Measurements from ENCODE around the gene WDR38. TPM values are rescaled to one million over a fixed set of nuclear protein-coding genes. Genes with fewer than 3 reads are reported as not detected.
A peak's percentile ranks its signal among the peaks of the same experiment; 100 is the strongest.

Gene WDR38, protein sequence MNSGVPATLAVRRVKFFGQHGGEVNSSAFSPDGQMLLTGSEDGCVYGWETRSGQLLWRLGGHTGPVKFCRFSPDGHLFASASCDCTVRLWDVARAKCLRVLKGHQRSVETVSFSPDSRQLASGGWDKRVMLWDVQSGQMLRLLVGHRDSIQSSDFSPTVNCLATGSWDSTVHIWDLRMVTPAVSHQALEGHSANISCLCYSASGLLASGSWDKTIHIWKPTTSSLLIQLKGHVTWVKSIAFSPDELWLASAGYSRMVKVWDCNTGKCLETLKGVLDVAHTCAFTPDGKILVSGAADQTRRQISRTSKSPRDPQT
- total RNA-seq, result not detected
- long read RNA-seq, result 0 reads

- ATAC-seq (peak; percentile 86 to 95 (median 89)), DNase-seq (peak; percentile 74 to 81 (median 80))
- WGBS (ENCODE audit: insufficient coverage, low coverage, low lambda C conversion rate, missing lambda C conversion rate), result no CpG with 5 or more reads among the region's 51 CpGs
- Histone ChIP-seq H3K9me3 (no peaks in the 10 kb centered on the region), H3K27ac (no peak within 1 kb of the TSS), H3K27me3 (no peaks in the 10 kb centered on the region), H3K36me3 (peaks cover 0 to 11% (median 4%) of the 10 kb centered on the region in 4 donors), H3K4me3 (peak within 1 kb of the TSS; percentile 20 to 50 (median 46)), H3K4me1 (peaks cover 0 to 3% (median 0%) of the 10 kb centered on the region in 4 donors)
- intact Hi-C loops (cut with DNase I), result loop anchor here (5.0 kb wide), 1 partner anchor 76 kb away; the partner anchor contains the start of gene OLFML2A (in 2 of the 2)
- TF ChIP-seq, protein P1, sequence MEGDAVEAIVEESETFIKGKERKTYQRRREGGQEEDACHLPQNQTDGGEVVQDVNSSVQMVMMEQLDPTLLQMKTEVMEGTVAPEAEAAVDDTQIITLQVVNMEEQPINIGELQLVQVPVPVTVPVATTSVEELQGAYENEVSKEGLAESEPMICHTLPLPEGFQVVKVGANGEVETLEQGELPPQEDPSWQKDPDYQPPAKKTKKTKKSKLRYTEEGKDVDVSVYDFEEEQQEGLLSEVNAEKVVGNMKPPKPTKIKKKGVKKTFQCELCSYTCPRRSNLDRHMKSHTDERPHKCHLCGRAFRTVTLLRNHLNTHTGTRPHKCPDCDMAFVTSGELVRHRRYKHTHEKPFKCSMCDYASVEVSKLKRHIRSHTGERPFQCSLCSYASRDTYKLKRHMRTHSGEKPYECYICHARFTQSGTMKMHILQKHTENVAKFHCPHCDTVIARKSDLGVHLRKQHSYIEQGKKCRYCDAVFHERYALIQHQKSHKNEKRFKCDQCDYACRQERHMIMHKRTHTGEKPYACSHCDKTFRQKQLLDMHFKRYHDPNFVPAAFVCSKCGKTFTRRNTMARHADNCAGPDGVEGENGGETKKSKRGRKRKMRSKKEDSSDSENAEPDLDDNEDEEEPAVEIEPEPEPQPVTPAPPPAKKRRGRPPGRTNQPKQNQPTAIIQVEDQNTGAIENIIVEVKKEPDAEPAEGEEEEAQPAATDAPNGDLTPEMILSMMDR (IDR thresholded peaks at IDR 0.05), result peak; percentile 96 to 99 (median 98)
- no peak for TF ChIP-seq POLR2A (IDR thresholded peaks at IDR 0.05)
These were observed at the start of gene WDR38 for GRCh38 chr9:124852829-124853531. TSS of gene WDR38 (plus strand) at chr9:124853460. CDS start at chr9:124853532, 72 bp downstream.

DNA sequence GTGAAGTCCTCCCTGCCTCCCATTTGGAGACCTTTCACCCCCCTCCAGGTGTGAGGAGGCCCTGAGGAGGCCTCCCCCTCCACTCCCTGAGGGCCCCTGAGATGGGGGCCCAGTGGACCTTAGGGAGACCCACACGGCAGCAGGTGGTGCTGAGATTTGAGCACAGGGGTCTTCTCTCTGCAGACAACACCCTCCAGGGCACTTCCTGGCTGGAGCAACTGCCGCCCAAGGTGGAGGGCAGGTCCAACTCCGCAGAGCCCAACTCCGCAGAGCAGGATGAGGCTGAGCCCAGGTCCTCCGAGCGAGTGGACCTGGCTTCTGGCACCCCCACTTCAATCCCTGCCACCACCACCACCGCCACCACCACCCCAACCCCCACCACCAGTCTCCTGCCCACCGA lies 49.3 kb upstream of the WDR38 start:
- Histone ChIP-seq H3K27ac (no peak overlapping the region), H3K4me3 (no peak overlapping the region), H3K9me3 (no peaks in the 10 kb centered on the region), H3K27me3 (no peaks in the 10 kb centered on the region), H3K36me3 (no peaks in the 10 kb centered on the region), H3K4me1 (no peaks in the 10 kb centered on the region)
- no CpG with 5 or more reads among the region's 8 CpGs for WGBS (ENCODE audit: insufficient coverage, low coverage, low lambda C conversion rate, missing lambda C conversion rate)
- intact Hi-C loops (cut with DNase I), result no loop called here
- DNase-seq (no peak), ATAC-seq (no peak)
- TF ChIP-seq, protein P1 (IDR thresholded peaks at IDR 0.05), result no peak
- TF ChIP-seq POLR2A (IDR thresholded peaks at IDR 0.05), result no peak

- TF ChIP-seq POLR2A (IDR thresholded peaks at IDR 0.05), result no peak
- TF ChIP-seq, protein P1 (IDR thresholded peaks at IDR 0.05), result no peak
- no peak overlapping the region for H3K4me3 ChIP-seq
- H3K9me3 ChIP-seq, result no peaks in the 10 kb centered on the region
- H3K27ac ChIP-seq, result no peak overlapping the region
- no peaks in the 10 kb centered on the region for H3K27me3 ChIP-seq
- no peaks in the 10 kb centered on the region for H3K36me3 ChIP-seq
- 46% methylated on average over 4 of the region's 4 CpGs for WGBS (ENCODE audit: insufficient coverage, low coverage, low lambda C conversion rate, missing lambda C conversion rate)
- no peak for DNase-seq
- intact Hi-C loops (cut with DNase I), result no loop called here
- ATAC-seq, result no peak
- H3K4me1 ChIP-seq, result no peaks in the 10 kb centered on the region
These were observed 48.1 kb upstream of the WDR38 start for GRCh38 chr9:124805186-124805585.

DNA sequence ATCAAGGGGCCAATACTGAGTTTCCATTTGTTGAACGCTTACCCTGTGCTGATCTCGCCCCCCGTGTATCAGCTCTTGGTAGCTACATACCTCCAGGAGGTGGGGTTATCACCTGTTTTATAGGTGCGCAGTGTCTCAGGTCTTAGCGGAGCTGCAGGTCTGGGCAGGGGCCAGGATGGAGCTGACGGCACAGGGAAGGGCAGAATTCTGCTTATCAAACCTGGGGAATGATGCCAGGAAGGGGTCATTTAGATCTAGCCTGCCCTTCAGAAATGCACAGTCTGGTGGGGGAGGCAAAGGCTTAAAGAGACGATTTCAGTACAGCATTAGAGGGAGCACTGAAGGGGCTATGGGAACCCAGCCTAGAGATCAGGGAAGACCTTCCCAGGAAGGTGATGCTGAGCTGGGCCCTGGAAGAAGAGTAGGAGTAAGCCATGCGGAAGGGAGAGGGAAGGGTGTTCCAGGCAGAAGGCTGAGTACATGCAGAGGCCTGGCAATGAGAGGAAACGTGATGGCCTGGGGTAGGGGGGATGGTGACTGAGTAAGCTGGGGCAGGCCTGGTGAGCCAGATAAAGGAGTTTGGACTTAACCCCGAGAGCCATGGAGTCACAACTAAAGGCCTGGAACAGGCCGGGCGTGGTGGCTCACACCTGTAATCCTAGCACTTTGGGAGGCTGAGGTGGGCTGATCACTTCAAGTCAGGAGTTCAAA lies 44.9 kb upstream of the WDR38 start:
- no peaks in the 10 kb centered on the region for H3K9me3 ChIP-seq
- intact Hi-C loops (cut with DNase I), result no loop called here
- TF ChIP-seq POLR2A (IDR thresholded peaks at IDR 0.05), result no peak
- TF ChIP-seq, protein P1 (IDR thresholded peaks at IDR 0.05), result no peak
- H3K4me1 ChIP-seq, result no peaks in the 10 kb centered on the region
- no peak for DNase-seq
- H3K27me3 ChIP-seq, result no peaks in the 10 kb centered on the region
- no peak for ATAC-seq
- no peaks in the 10 kb centered on the region for H3K36me3 ChIP-seq
- H3K4me3 ChIP-seq, result no peak overlapping the region
- no peak overlapping the region for H3K27ac ChIP-seq
- WGBS (ENCODE audit: insufficient coverage, low coverage, low lambda C conversion rate, missing lambda C conversion rate), result 87% methylated on average over 4 of the region's 12 CpGs

Measured in right lobe of liver (tissue), 6 donors.